Skin of body (tissue), 2 donors: Measurements from ENCODE around the gene OR6B2. TPM values are rescaled to one million over a fixed set of nuclear protein-coding genes. Genes with fewer than 3 reads are reported as not detected.

Source experiments
- DNase-seq: peaks from one replicate; lab custom pipeline; 2025; lab: John Stamatoyannopoulos, UW
- total RNA-seq: library from RNA; depleted of rRNA; stranded (reverse); fragments of >200 nt; gene quantifications from one replicate; pipeline ENCODE4 v1.2.3, GENCODE V29; 2014

Gene OR6B2
- total RNA-seq, 1 donor from 2014 or later, result not detected

GRCh38 chr2:240041363-240041762, 11.1 kb upstream of the OR6B2 start:
- no peak for DNase-seq

GRCh38 chr2:240037358-240037757, 7.1 kb upstream of the OR6B2 start:
- DNase-seq, result no peak

- DNase-seq, result no peak
These were observed 3.1 kb upstream of the OR6B2 start for GRCh38 chr2:240033330-240033678.

- DNase-seq, result no peak
These were observed 2.4 kb upstream of the OR6B2 start for GRCh38 chr2:240032406-240033329.

GRCh38 chr2:240024766-240025165, 5.5 kb downstream of the OR6B2 start:
- no peak for DNase-seq

- DNase-seq, result no peak
These were observed 6.4 kb downstream of the OR6B2 start for GRCh38 chr2:240023792-240024191.

- no peak for DNase-seq
These were observed 8.6 kb downstream of the OR6B2 start for GRCh38 chr2:240021488-240022104.

GRCh38 chr2:240018071-240018750, 12.0 kb downstream of the OR6B2 start:
- no peak for DNase-seq

- no peak for DNase-seq
These were observed 15.9 kb downstream of the OR6B2 start for GRCh38 chr2:240014327-240014726.

GRCh38 chr2:240013343-240013742, 16.9 kb downstream of the OR6B2 start:
- no peak for DNase-seq

GRCh38 chr2:240002983-240003382, 27.2 kb downstream of the OR6B2 start:
- DNase-seq, result no peak

- no peak for DNase-seq
These were observed 29.6 kb downstream of the OR6B2 start for GRCh38 chr2:240000671-240001070.

- no peak for DNase-seq
These were observed 32.4 kb downstream of the OR6B2 start for GRCh38 chr2:239997686-239998409.

GRCh38 chr2:239994086-239994485, 36.1 kb downstream of the OR6B2 start:
- DNase-seq, result no peak

- DNase-seq, result no peak
These were observed 36.9 kb downstream of the OR6B2 start for GRCh38 chr2:239993291-239993690.

- DNase-seq, result peak; percentile 66
These were observed 38.4 kb downstream of the OR6B2 start for GRCh38 chr2:239991689-239992314.

GRCh38 chr2:239990966-239991365, 39.3 kb downstream of the OR6B2 start:
- no peak for DNase-seq

- DNase-seq, result no peak
These were observed 44.9 kb downstream of the OR6B2 start for GRCh38 chr2:239985356-239985755.

GRCh38 chr2:239984421-239985194, 45.6 kb downstream of the OR6B2 start:
- no peak for DNase-seq

GRCh38 chr2:239983004-239983778, 47.0 kb downstream of the OR6B2 start:
- no peak for DNase-seq
